Cerebellar nuclear complex (tissue), 1 donor: ENCODE measurements around the gene DAB1.

ENCODE experiments used
- DNase-seq, 2 experiments: peaks; one replicate each; lab custom pipeline; 2025; lab: John Stamatoyannopoulos, UW

The DAB1 gene

GRCh38 chr1:57316861-57317260, 107.0 kb downstream of the DAB1 start:
- DNase-seq = no peak

GRCh38 chr1:57316291-57316690, 107.6 kb downstream of the DAB1 start:
- DNase-seq = peak; percentile 49 to 79

- peak; percentile 71 to 86 for DNase-seq
Measured at GRCh38 chr1:57312869-57313268, 111.0 kb downstream of the DAB1 start.

- no peak for DNase-seq
Measured at GRCh38 chr1:57311411-57311810, 112.4 kb downstream of the DAB1 start.

GRCh38 chr1:57311006-57311405, 112.9 kb downstream of the DAB1 start:
- DNase-seq = no peak

GRCh38 chr1:57309630-57310029, 114.2 kb downstream of the DAB1 start:
- DNase-seq = no peak

GRCh38 chr1:57307392-57308170, 116.3 kb downstream of the DAB1 start:
- DNase-seq = no peak

- no peak for DNase-seq
Measured at GRCh38 chr1:57304591-57304990, 119.3 kb downstream of the DAB1 start.

GRCh38 chr1:57302812-57303596, 120.9 kb downstream of the DAB1 start:
- no peak for DNase-seq

- DNase-seq = no peak
Measured at GRCh38 chr1:57300186-57300585, 123.7 kb downstream of the DAB1 start.

- peak in 1 of 2 experiments; percentile 10 for DNase-seq
Measured at GRCh38 chr1:57296726-57297250, 127.1 kb downstream of the DAB1 start.

GRCh38 chr1:57295326-57295725, 128.5 kb downstream of the DAB1 start:
- DNase-seq = no peak

GRCh38 chr1:57294177-57294576, 129.7 kb downstream of the DAB1 start:
- no peak for DNase-seq

GRCh38 chr1:57293214-57293613, 130.6 kb downstream of the DAB1 start:
- DNase-seq = no peak

- DNase-seq = no peak
Measured at GRCh38 chr1:57289781-57290180, 134.1 kb downstream of the DAB1 start.

- no peak for DNase-seq
Measured at GRCh38 chr1:57285992-57286391, 137.9 kb downstream of the DAB1 start.

- no peak for DNase-seq
Measured at GRCh38 chr1:57282411-57282810, 141.4 kb downstream of the DAB1 start.

GRCh38 chr1:57281324-57281723, 142.5 kb downstream of the DAB1 start:
- no peak for DNase-seq

- DNase-seq = no peak
Measured at GRCh38 chr1:57279909-57280666, 143.8 kb downstream of the DAB1 start.

GRCh38 chr1:57278558-57278957, 145.3 kb downstream of the DAB1 start:
- DNase-seq = no peak

- DNase-seq = no peak
Measured at GRCh38 chr1:57277681-57278080, 146.2 kb downstream of the DAB1 start.

- no peak for DNase-seq
Measured at GRCh38 chr1:57276918-57277317, 146.9 kb downstream of the DAB1 start.
